CD1c-positive myeloid dendritic cell (primary cell): Measurements from ENCODE around the gene TRAIP.
"Not testable (repeated sequence)": the region's sequence is repeated elsewhere in the genome, so short reads cannot be mapped to it uniquely, and the experiment has no call there.

ENCODE experiments used
- DNase-seq: peaks from one replicate; pipeline ENCODE4 v3.0.0-alpha.2; 2016; ENCODE audit errors: extremely low spot score

Gene TRAIP

DNA sequence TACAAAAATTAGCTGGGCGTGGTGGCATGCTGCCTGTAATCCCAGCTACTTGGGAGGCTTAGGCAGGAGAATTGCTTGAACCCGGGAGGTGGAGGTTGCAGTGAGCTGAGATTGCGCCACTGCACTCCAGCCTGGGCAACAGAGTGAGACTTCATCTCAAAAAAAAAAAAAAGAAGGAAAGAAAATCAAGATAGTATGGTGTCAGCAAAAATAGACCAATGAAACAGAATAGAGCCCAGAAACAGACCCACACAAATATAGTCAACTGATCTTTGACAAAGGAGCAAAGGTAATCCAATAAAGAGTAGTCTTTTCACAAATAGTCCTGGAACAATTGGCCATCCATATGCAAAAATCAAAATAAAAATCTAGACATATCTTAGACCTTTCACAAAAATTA lies 33.2 kb downstream of the TRAIP start:
- not testable (repeated sequence) for DNase-seq

DNA sequence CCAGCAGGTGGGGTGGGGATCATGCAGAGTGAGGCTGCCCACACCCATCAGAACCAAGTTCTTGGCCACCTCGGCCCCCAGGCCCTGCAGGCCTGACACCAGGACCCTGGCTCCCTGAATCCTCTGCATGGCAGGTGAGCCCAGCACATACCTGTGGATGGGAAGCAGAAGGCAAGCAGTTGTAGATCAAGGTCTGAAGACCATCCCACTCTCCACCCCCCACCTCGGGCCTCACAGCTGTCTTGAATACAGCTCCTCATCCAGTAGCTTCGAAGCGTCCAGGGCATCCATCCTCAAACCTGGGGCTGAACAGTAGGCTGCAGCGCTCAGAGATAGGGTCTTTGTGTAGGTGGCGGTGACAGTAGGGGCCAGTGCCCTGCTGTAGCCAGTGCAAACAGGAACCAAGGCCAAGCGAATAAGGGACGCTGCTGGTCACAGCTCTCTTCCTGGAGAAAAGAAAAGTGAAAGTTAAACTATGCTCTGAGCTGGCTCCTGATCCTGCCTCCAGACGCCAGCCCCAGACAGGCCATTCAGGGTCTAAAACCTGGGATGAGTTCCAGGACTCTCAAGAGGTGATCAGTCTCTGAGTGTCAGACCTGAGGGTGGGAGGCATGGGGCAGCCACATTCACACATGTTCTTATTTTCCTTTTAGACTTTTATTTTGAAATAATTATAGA lies 42.7 kb downstream of the TRAIP start, which contains the start of gene UBA7:
TSS of gene UBA7 (minus strand) at position 457 of the 678 bp plus-strand sequence. CDS start at position 291, 166 bp downstream.
- DNase-seq = peak; percentile 69

DNA sequence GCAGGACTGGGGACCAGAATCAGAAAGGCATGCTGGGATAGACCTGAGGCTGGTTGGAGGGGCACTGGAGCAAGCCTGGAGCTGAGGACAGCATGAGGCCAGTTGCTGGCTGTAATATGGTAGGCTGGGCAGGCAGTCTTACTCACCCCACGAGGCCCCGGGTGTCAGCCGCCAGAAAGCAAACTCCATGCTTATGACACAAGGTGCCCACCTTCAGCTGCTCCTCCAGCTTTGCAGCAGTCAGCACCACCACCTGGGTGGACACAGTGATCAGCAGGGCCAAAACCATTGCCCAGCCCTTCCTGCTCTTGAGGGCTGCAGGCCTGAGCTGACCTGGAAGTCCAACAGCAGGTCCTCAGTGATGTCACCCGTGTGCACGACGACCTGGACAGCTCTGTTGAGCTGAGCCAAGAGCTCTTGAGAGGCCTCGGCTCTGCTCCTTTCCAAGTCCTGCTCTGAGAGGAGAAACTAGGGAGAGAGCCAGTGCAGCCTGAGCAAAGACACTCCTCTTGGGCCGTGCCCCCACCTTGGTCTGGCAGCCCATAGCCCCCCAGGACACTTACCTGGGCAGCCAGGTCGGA lies 43.4 kb downstream of the TRAIP start:
- DNase-seq = no peak

DNA sequence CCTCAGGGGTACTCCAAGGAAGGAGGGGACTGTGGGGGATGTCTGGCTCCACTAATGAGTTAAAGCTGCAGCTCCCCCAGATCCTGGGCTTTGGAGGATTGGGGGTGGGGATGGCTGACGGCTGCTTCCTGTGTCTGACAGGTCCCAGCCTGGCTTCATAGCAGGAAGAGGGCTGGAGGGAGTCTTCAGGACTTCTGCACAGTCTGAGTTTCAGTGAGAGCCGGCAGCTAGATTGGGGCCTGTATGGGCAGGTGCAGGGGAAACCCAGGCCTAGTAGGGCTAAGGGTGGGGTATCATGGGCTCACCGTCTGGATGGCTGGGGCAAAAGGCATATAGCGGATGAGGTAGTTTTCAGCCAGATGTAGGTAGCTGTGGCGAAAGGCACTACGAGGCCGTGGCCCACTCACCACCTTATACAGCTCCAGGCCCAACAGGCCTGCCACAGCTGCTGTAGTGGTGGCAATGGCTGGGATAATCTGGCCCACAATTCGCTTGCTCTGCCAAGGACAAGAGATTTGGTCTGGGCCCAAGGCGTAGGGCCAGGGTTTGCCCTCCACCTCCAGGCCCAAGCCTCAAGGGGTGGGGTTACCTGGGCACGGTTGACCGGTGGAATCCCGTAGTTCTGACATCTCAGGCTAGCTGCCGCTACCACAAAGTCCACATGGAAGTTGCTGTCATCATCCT lies 48.8 kb downstream of the TRAIP start:
- DNase-seq = no peak

DNA sequence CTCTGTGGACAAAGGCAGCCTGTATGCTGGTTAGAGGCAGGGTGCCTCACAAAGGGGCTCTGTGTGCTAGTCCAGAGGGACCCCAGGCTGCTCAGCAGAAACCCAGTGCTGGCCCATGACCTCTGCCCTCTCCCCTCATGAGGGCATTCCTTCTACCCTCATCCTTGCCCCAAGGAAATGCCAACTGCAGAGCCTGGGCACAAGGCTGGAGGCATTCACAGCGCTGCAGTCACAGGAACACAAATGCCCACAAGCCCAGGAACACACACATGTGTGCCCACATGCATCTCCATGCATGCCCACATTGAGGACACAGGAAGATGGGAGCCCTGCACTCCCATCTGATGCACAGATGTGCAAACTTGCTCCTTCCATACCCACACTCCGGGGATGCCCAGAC lies 49.5 kb downstream of the TRAIP start:
- DNase-seq = no peak

DNA sequence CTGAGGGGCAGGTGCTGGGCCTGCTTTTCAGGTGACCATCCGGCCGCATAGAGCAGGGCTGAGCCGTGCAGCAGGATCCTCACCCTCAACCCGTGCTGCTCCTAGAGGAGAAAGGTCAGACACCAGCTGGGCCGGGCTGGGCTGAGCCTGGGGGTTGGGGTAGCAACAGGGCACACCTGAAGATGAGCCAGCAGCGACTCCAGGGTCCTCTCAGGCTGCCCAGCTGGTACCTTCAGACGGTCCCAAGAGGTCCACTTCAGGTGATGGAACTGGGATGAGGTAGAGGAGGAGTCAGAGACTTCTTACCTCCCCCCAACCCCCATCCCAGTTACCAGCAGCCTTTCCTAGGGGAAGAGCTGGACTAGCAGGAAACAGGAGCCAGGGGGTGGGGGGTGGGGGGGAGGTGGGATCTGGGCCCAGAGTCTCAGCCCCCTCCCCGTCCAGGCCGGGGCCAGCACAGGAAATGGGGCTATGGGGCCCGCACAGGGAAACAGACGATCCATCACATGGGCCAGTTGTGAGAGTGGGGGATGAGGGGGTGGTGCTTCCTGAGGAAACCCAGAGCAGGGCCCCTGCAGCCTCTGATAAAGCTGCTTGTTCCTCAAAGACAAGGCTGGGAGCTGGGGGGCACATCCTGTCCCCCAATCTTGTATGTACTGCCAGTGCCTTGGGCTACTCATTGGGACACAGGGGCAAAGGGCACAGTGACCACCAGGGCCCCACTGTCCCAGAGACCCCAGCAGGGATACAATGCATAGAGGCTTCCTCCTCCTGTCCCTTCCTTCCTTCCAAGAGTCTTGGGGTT lies 50.3 kb downstream of the TRAIP start:
- peak; percentile 29 for DNase-seq

DNA sequence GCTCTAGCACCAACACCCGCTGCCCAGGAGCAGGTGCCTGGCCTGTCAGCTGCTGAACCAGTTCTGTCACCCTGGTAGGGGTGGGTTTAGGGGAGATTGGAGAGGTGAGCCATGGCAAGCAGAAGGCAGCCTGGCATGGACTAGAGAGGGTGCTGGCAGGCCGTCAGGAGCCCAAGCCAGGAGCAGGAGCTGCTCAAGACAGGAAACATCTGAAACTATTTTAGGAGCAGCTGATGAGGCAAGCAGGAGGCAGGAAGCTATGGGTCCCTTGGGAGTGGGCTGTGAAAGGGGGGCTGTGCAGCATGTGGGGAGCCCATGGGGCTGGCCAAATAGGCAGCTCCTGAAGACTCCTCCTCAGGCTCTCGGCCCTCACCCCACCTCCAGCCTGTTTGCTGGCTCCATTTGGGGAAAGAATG lies 51.0 kb downstream of the TRAIP start:
- DNase-seq = no peak

DNA sequence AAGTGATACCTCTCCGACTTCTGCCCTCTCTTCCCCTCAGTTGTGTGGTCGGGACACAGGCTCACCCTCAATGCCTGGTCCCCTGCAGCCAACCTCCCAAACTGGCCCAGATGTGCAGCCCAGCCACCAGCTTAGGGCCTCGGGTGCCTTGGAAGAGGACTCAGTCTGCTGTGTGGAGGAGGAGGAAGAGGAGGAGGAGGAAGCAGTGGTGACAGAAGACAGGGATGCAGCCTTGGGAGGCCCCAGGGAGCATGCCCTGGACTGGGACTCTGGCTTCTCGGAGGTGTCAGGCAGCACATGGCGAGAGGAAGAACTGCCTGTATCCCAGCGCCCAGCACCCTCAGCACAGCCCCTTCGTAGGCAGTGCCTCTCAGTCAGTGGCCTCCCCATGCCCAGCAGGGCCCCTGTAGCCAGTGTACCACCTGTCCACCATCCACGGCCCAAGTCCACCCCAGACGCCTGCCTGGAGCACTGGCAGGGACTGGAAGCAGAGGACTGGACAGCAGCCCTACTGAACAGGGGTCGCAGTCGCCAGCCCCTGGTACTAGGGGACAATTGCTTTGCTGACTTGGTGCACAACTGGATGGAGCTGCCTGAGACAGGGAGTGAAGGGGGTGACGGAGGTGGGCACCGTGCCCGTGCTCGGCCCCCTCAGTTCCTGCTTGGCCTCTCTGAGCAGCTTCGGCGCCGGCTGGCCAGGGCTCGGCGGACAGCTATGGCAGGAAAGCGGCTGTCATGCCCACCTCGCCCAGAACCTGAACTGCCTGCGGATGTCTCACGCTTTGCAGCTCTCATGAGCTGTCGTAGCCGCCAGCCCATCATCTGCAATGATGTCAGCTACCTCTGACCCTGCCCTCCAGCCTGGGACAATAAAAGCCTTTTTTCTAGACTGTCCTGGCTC lies 52.0 kb downstream of the TRAIP start:
- no peak for DNase-seq

DNA sequence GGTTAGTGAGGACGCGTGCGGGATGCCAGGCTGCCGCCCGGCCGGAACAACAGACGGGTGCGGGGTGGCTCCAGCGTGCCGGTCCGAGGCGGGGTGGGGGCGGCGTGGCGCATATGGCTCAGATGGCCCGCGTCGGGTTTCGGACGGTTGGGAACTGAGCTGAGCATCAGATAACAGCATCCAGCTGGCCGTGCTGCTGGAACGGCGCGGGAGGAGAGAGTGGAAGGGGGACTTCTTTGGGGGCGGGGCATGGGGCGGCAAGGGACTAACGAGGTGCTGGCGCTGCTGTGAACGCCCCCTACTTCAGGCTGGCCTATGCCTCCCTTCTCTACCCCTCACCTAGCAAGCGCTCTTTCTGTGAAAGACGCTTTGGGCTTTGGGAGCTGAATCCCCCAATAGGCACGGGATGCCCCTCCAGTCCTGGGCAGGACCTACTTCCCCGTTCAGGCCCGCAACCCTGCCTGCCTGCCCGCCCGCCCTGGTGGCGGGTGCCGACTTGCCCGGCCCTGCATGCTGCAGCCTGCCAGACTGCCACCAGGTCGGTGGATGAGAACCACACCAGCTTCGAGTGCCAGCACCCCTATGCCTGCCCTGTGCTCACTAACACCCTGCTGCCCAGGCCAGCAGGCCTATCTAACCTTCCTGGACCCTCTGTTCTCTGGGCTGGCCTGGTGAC lies 52.8 kb downstream of the TRAIP start:
- DNase-seq = peak; percentile 36

DNA sequence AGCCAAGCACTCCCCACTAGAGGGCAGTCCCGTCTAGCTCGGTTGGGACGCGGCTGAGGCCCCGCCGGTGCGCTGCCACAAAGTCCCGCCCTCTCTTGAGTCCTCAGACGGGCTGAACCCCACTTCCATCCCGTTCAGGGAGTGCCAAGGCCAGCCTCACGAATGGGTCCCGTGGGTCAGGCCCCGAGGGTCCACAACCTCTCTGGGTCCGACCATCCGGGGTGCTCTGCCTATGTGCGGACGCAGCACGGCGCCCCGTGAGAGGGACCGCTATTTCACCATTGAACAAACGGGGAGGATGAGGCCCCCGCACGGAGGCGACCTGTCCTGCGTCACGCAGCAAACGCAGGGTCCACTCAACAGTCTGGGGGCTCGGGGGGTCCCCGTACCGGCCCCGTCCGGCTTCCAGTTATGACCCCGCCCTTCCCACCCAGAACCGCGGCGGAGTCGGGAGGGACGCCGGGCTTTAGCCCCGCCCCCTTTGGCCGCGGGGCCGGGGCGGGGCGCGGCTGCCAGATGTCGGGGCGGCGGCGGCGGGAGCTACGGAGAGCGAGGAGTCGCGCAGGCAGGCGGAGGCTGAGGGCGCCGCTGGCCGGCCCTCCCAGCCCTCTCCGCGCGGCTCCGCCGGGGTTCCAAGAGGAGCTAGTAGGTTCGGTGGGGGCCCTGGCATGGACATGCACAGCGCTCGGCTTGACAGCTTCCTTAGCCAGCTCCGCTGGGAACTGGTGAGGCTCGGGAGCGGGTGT lies 53.5 kb downstream of the TRAIP start, which contains the start of gene INKA1:
TSS of gene INKA1 (plus strand) at position 543 of the 746 bp plus-strand sequence. CDS start at position 675, 132 bp downstream.
- peak; percentile 92 for DNase-seq

DNA sequence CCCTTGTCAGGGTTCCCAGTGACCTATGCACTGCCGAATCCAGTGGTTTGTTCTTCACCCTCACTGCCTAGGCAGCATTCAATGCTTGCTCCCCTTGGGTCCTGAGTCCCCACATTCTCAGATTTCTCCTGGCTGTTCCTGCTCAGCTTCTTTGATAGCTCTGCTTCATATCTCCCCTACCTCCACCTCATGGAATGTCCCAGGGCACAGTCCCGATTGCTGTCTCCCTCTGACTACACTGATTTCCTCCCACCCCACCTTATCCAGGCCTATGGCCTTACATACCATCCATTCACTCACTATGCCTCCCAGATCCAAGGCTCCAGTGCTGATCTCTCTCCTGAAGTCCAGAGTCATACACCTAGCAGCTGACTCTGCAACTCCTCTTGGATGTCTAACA lies 55.2 kb downstream of the TRAIP start:
- DNase-seq = no peak

DNA sequence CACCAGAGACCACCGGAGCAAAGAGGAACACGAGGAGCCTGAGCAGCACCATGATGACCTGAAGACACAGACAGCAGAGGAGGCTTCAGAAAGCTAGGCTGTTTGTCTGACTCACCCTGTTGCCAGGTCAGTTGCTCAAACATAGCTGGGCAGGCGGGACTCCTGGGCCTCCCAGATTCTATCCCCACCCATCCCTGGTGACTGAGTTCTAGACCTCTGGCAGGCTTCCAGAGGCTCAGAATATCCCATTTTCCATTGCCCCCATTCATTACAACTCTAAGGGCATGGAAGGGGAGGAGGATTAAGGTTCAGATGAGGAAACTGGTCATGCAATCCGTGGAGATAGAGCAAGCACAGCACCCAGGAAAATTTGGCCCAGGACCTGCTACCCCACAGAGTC lies 56.6 kb downstream of the TRAIP start, which contains the start of gene CDHR4:
TSS of gene CDHR4 (minus strand) at position 113 of the 400 bp plus-strand sequence. CDS start at position 52, 61 bp downstream.
- no peak for DNase-seq

DNA sequence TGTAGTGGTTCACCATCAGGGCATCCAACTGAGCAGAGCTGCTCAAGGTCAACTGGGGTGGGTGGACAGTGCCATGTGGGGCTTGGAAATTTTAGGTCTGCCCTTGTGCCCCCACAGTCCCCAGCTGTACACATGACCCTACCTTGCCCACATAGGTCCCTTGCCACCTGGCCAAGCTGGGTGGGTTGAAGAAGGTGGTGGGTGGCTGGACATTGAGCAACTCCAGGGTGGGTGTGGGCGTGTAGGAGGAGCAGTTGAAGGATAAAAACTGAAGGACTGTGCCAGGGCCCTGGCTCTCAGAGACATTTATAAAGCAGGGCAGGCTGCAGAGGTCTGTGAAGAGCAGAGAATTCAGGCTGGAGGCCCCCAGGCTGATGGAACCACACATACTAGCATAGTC lies 57.3 kb downstream of the TRAIP start:
- DNase-seq = no peak

DNA sequence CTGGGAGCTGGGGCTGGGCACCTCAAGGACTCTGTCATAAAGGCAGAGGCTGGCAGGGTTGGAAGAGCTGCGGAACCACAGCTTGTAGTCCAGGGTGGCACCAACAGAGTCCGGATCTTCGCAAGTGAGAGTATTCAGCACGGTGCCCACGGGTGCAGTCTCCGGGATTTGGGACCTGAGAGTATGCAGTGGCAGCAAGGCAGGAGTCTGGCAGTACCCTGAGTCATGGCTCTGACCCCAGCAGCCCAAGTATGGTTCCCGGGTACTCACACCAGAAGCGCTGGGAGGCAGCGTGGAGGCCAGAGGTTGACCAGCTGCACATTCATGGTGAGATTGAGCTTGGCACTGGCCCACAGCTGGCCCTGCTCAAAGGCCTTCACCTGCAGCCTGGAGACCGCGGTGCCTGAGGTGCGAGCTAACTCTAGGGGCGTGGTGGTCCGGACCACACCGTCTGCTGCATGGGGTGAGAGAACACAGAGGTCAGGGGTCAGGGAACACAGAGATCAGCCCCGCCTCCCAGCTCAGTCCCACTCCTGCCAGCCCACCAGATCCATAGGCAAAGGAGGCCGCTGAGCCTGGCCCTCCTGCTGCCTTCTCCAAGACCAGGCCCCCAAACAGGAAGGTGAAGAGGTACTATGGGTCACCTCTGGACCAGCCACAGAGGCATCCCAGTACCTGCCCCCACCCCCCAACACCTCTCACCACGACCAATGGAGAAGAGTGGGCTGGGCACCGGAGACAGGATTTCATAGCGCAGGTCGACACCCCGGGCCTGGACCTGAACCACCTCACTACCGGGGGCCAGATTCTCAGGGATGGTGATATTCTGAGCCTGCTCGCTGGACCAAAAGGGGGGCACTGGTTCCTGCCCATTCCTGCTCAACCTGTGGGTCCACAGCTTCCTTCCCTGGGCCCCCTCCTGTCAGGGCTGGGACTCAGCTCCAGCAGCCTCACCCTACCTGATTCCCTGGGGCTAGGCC lies 61.1 kb downstream of the TRAIP start:
- no peak for DNase-seq

DNA sequence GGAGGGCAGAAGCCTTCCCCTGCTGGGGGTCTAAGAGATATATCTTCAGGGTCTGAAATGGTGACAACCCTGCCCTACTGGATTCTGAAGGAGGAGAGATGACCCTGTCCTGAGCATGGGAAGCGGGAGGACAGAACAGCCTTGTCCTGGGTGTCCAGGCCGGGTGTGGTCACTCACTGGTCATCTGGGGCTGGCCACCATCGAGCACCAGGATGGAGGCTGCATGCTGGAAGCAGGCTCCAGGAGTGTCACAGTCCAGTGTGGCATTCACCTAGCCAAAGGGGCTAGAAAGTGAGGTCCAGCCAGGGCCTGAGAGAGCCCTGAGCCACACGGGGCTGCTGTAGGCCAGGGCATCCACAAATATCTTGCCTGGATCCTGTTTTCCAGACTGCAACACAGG lies 61.9 kb downstream of the TRAIP start:
- no peak for DNase-seq

DNA sequence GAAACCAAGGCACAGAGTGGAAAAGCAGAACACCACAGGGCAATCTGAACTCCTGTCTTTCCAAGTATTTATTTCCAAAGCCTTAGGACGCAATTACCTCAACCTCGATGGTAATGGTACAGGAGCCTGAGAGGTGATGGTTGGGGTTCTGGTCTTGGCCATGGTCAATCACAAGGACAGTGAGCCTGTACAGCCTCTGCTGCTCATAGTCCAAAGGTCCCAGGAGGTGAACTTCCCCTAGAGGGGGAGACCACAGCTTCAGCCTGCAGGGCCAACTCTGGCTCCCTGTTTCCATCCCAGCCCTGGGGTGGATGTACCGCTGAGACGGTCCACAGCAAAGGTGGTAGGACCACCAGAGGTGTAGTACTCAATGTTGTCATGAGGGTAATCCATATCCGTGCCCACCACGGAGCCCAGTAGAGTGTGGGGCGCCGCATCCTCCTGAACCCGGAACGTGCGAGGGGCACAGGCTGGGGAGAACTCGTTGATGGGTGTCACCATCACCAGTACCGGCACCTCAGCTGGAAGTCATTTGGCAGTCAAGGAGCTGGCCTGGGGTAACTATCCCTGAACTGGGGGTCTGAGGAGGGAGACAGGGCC lies 62.8 kb downstream of the TRAIP start:
- DNase-seq = no peak

DNA sequence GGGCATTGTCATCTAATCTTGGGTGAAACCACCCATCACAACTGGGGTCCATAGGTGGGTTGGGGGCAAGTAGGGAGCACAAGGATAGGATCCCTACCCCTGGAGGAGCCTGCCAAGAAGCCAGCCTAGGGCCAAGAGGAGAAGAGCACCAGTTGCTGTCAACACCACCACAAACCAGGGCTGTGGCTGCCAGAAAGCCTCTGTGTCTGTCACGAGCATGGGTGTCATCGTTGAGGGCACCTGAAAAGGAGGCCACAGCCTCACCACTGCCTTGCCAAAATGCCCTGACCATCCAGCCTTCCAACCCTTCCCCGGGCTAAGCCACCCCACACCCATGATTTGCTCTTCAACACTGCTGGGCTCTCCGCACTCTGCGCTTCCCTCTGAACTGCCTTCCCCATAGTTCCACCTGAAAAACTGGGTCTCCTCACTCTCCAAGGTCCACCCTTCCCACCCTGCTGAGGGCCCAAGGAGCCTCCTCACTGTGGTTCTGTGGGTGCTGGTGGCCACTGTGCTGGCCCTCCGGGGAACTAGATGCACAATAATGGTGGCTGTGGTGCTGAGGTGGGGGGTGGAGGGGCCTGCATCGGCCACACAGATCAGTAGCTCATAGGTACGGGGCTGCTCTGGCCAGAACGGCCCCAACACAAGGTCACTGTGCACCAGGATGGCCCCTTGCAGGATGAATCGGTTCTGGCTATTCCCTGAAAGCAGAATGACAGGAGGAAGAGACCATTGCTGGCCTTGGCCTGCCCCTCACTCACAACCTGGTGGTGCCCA lies 63.8 kb downstream of the TRAIP start:
- no peak for DNase-seq
